ENCODE measurements around the gene ATF7IP.

Gene ATF7IP

GRCh38 chr12:14482361-14482760 lies 116.9 kb downstream of the ATF7IP start:
- DNase-seq (ENCODE audit: low read depth, low spot score), result no peak

GRCh38 chr12:14482886-14483285 lies 117.4 kb downstream of the ATF7IP start:
- no peak for DNase-seq (ENCODE audit: low read depth, low spot score)

- DNase-seq (ENCODE audit: low read depth, low spot score), result no peak
Measured at GRCh38 chr12:14495326-14495725, 129.8 kb downstream of the ATF7IP start.

GRCh38 chr12:14505626-14506596 lies 140.4 kb downstream of the ATF7IP start:
- DNase-seq (ENCODE audit: low read depth, low spot score), result no peak

GRCh38 chr12:14510574-14510973 lies 145.1 kb downstream of the ATF7IP start:
- no peak for DNase-seq (ENCODE audit: low read depth, low spot score)

GRCh38 chr12:14514154-14514842 lies 148.8 kb downstream of the ATF7IP start:
- DNase-seq (ENCODE audit: low read depth, low spot score), result peak; percentile 22

- no peak for DNase-seq (ENCODE audit: low read depth, low spot score)
Measured at GRCh38 chr12:14514946-14515345, 149.5 kb downstream of the ATF7IP start.

GRCh38 chr12:14521822-14522221 lies 156.3 kb downstream of the ATF7IP start:
- no peak for DNase-seq (ENCODE audit: low read depth, low spot score)

- no peak for DNase-seq (ENCODE audit: low read depth, low spot score)
Measured at GRCh38 chr12:14525964-14526363, 160.5 kb downstream of the ATF7IP start.

- no peak for DNase-seq (ENCODE audit: low read depth, low spot score)
Measured at GRCh38 chr12:14532152-14532551, 166.7 kb downstream of the ATF7IP start.

- no peak for DNase-seq (ENCODE audit: low read depth, low spot score)
Measured at GRCh38 chr12:14537088-14537487, 171.6 kb downstream of the ATF7IP start.

- DNase-seq (ENCODE audit: low read depth, low spot score), result peak; percentile 12
Measured at GRCh38 chr12:14540801-14541462, 175.4 kb downstream of the ATF7IP start.

GRCh38 chr12:14545144-14546124 lies 180.0 kb downstream of the ATF7IP start:
- DNase-seq (ENCODE audit: low read depth, low spot score), result no peak

GRCh38 chr12:14547571-14547970 lies 182.1 kb downstream of the ATF7IP start:
- DNase-seq (ENCODE audit: low read depth, low spot score), result no peak

- no peak for DNase-seq (ENCODE audit: low read depth, low spot score)
Measured at GRCh38 chr12:14548609-14549008, 183.1 kb downstream of the ATF7IP start.

All from astrocyte of the hippocampus (primary cell).